GM12878 (cell line): ENCODE data around the gene SEPTIN14. TPM values are rescaled to one million over a fixed set of nuclear protein-coding genes. Genes with fewer than 3 reads are reported as not detected.

Experiments
- ATAC-seq: fragments of 200-7000 bp; cut with Tn5 transposase; 3 replicates; pipeline ENCODE4 v1.9.1; 2020; ENCODE audit warnings: mild to moderate bottlenecking, moderate library complexity
- BruUV-seq: library from RNA; stranded (reverse); fragments of 400-500 nt; replicated peaks from 2 replicates; lab custom pipeline; 2021; lab: Mats Ljungman, UMichigan
- CTCF ChIA-PET: fragments of 300-600 bp; sonication (Branson Sonifier 250); formaldehyde crosslinking; extraction: SDS; loops from one replicate; lab custom pipeline; 2021; ENCODE audit warnings: inconsistent platforms; lab: Yijun Ruan, JAX
- POLR2A ChIA-PET: fragments of 350-600 bp; formaldehyde crosslinking; extraction: SDS; loops from one replicate; lab custom pipeline; 2021; ENCODE audit warnings: inconsistent platforms; lab: Charles Lee
- RAD21 ChIA-PET: fragments of 300-600 bp; sonication (Branson Sonifier 250); formaldehyde crosslinking; loops from one replicate; lab custom pipeline; 2023; ENCODE audit warnings: antibody characterized with exemption; ENCODE audit not compliant: unreplicated experiment; lab: Charles Lee
- SMC1A ChIA-PET: fragments of 300-600 bp; sonication (Branson Sonifier 250); formaldehyde crosslinking; loops from one replicate; lab custom pipeline; 2023; ENCODE audit not compliant: unreplicated experiment, uncharacterized antibody; lab: Charles Lee
- DNase-seq: peaks from one replicate; pipeline ENCODE4 v3.0.0-alpha.2; 2011; ENCODE audit warnings: low read depth, low spot score
- FAIRE-seq: peaks from 3 replicates; lab custom pipeline; 2011; peaks lifted over from hg19 to GRCh38; lab: Jason Lieb, UNC
- H2AFZ ChIP-seq: 2 replicates; pipeline ENCODE4 v1.6.0; 2011; ENCODE audit warnings: low read depth, low read length, control low read depth; ENCODE audit not compliant: control insufficient read depth
- H3K27ac ChIP-seq: 2 replicates; pipeline ENCODE4 v1.5.1; 2011; ENCODE audit warnings: control low read depth; ENCODE audit not compliant: control insufficient read depth, insufficient read depth
- H3K27me3 ChIP-seq, 2 experiments: replicated peaks in 1 of 2; 2 replicates each; pipeline versions ENCODE4 v1.6.0 to v1.6.1; 2011; ENCODE audit warnings: low read length in 1 of 2; ENCODE audit not compliant: control insufficient read depth in 2 of 2, insufficient read depth in 2 of 2
- H3K36me3 ChIP-seq, 2 experiments: 2 replicates each; pipeline ENCODE4 v1.5.1; 2011; ENCODE audit warnings: low read length in 1 of 2; ENCODE audit not compliant: control insufficient read depth in 2 of 2, insufficient read depth in 2 of 2
- H3K4me1 ChIP-seq: 2 replicates; pipeline ENCODE4 v1.6.1; 2011; ENCODE audit warnings: mild to moderate bottlenecking, low read length, moderate library complexity, mixed read lengths; ENCODE audit not compliant: control insufficient read depth, insufficient read depth
- H3K4me2 ChIP-seq: 2 replicates; pipeline ENCODE4 v1.6.0; 2011; ENCODE audit warnings: control low read depth; ENCODE audit not compliant: control insufficient read depth, insufficient read depth
- H3K4me3 ChIP-seq: fragments of 200-600 bp; sonication (generic); 2 replicates; pipeline ENCODE4 v1.5.1; 2016
- H3K79me2 ChIP-seq: 2 replicates; pipeline ENCODE4 v1.6.0; 2011; ENCODE audit warnings: low read length; ENCODE audit not compliant: control insufficient read depth, insufficient read depth
- H3K9ac ChIP-seq: 2 replicates; pipeline ENCODE4 v1.8.0; 2011; ENCODE audit warnings: low read length, control low read depth, mixed read lengths; ENCODE audit not compliant: control insufficient read depth, insufficient read depth
- H3K9me3 ChIP-seq: replicated peaks from 3 replicates; pipeline ENCODE4 v1.5.1; 2011; ENCODE audit warnings: mild to moderate bottlenecking, low read length; ENCODE audit not compliant: control insufficient read depth, insufficient read depth
- H4K20me1 ChIP-seq: 2 replicates; pipeline ENCODE4 v1.6.0; 2011; ENCODE audit not compliant: control insufficient read depth, insufficient read depth
- ATF7 ChIP-seq: fragments of 450-650 bp; IDR thresholded peaks from 2 replicates; pipeline ENCODE4 v1.6.1; 2016; ENCODE audit warnings: low read depth, mild to moderate bottlenecking
- CEBPB ChIP-seq, 2 experiments: fragments of 150-350 bp in 1 of 2; IDR thresholded peaks; 2 replicates each; pipeline ENCODE4 v1.6.1; 2012 to 2014; ENCODE audit warnings: low read depth in 2 of 2, low read length in 2 of 2, borderline replicate concordance in 1 of 2, inconsistent platforms in 1 of 2
- CEBPZ ChIP-seq: fragments of 150-350 bp; IDR thresholded peaks from 2 replicates; pipeline ENCODE4 v1.6.1; 2016; ENCODE audit warnings: low read depth, low read length
- CHD4 ChIP-seq: fragments of 200-600 bp; sonication (generic); IDR thresholded peaks from 2 replicates; pipeline ENCODE4 v1.6.1; 2016; ENCODE audit warnings: mild to moderate bottlenecking
- CREM ChIP-seq: IDR thresholded peaks from 2 replicates; pipeline ENCODE4 v1.6.1; 2014; ENCODE audit warnings: antibody characterized with exemption, low read depth
- EGR1 ChIP-seq, 2 experiments: IDR thresholded peaks; 1 replicate in 1 of 2; 2 replicates in 1 of 2; pipeline ENCODE4 v1.6.1; 2011 to 2012; ENCODE audit warnings: low read depth in 2 of 2, low read length in 2 of 2, borderline replicate concordance in 1 of 2, mild to moderate bottlenecking in 1 of 2, moderate library complexity in 1 of 2
- LARP7 ChIP-seq: fragments of 450-650 bp; IDR thresholded peaks from 2 replicates; pipeline ENCODE4 v1.6.1; 2017; ENCODE audit warnings: mild to moderate bottlenecking
- MEF2B ChIP-seq: fragments of 450-650 bp; IDR thresholded peaks from 2 replicates; pipeline ENCODE4 v1.6.1; 2018; ENCODE audit warnings: mild to moderate bottlenecking, moderate library complexity; ENCODE audit not compliant: partially characterized antibody, poor library complexity, severe bottlenecking
- POLR2AphosphoS5 ChIP-seq: IDR thresholded peaks from 2 replicates; pipeline ENCODE4 v1.6.1; 2011; ENCODE audit warnings: mild to moderate bottlenecking, low read length, inconsistent platforms
- RAD21 ChIP-seq: IDR thresholded peaks from 2 replicates; pipeline ENCODE4 v1.6.1; 2011; ENCODE audit warnings: mild to moderate bottlenecking, low read depth, low read length, moderate library complexity; ENCODE audit not compliant: insufficient read depth
- TARDBP ChIP-seq: IDR thresholded peaks from 2 replicates; pipeline ENCODE4 v1.6.1; 2016; ENCODE audit warnings: borderline replicate concordance
- in situ Hi-C: fragments of 300-500 bp; cut with MboI; formaldehyde crosslinking; loops from 9 replicates; pipeline ENCODE4 v1.14.3; 2018; ENCODE audit warnings: mixed read lengths
- intact Hi-C: fragments of 100-400 bp; cut with micrococcal nuclease; formaldehyde crosslinking; loops from one replicate; pipeline ENCODE4 v1.14.2; 2022; ENCODE audit not compliant: unreplicated experiment
- polyA plus RNA-seq, 11 experiments: library from polyadenylated mRNA; depleted of rRNA in 4 of 11; unstranded in 6 of 11; stranded (reverse) in 5 of 11; fragments of >200 nt; fragmentation: Nextera tagmentation in 4 of 11; fragmentation: Illumina TruSeq in 1 of 11; extraction: Ambion mirVana in 4 of 11; extraction: Trizol in 1 of 11; gene quantifications; 1 replicate in 1 of 11; 2 replicates in 10 of 11; pipeline versions ENCODE4 v1.2.1 to v1.2.3, GENCODE V29; 2011 to 2016; ENCODE audit warnings: inconsistent platforms in 2 of 11, missing spikeins in 2 of 11, low read depth in 1 of 11
- total RNA-seq, 4 experiments: library from RNA; depleted of rRNA in 3 of 4; stranded (reverse); fragments of >200 nt in 3 of 4; fragmentation: Illumina TruSeq in 1 of 4; extraction: Trizol in 1 of 4; gene quantifications; 2 replicates each; pipeline versions ENCODE4 v1.2.1 to v1.2.3, GENCODE V29; 2013 to 2021
- TF ChIP-seq, protein P1 (sequence below): IDR thresholded peaks from 2 replicates; pipeline ENCODE4 v1.6.1; 2012; ENCODE audit warnings: improper control_type of control experiment, low read depth, low read length; ENCODE audit not compliant: insufficient replicate concordance
- TF ChIP-seq, protein P2 (sequence below): fragments of 150-350 bp; IDR thresholded peaks from 2 replicates; pipeline ENCODE4 v1.6.1; 2014; ENCODE audit warnings: mild to moderate bottlenecking, low read depth, low read length

Gene SEPTIN14
- total and polyA plus RNA-seq, 10 of the 15 experiments (the other 5 are each of a cell fraction or from before 2014, with no cell fraction given): 0.01 TPM; not detected in 9

- no peaks in the 10 kb centered on the region for H3K27me3 ChIP-seq
- H3K4me1 ChIP-seq: no peaks in the 10 kb centered on the region
- ATAC-seq (no peak), DNase-seq (no peak), FAIRE-seq (no peak)
- in situ Hi-C loops: loop anchor here (25.0 kb wide), 1 partner anchor 1132 kb away; the partner anchor contains the start of gene SEC61G
- ChIA-PET SMC1A (no interaction called here), CTCF (no interaction called here), RAD21 (no interaction called here), POLR2A (no interaction called here)
- H2AFZ ChIP-seq: no peak overlapping the region
- no peaks in the 10 kb centered on the region for H3K79me2 ChIP-seq
- H4K20me1 ChIP-seq: no peaks in the 10 kb centered on the region
- H3K36me3 ChIP-seq: no peaks in the 10 kb centered on the region
- H3K4me2 ChIP-seq: no peak overlapping the region
- H3K9ac ChIP-seq: no peak overlapping the region
- no peak overlapping the region for H3K4me3 ChIP-seq
- BruUV-seq: no TSS peak
- intact Hi-C loops: loop anchor here (5.0 kb wide), 1 partner anchor 178 kb away; no protein-coding TSS in a partner anchor
- no peak overlapping the region for H3K27ac ChIP-seq
- no peaks in the 10 kb centered on the region for H3K9me3 ChIP-seq
- TF ChIP-seq EGR1 (IDR thresholded peaks at IDR 0.05; ENCODE audit: borderline replicate concordance in 1 of 2, low read depth in 2 of 2, low read length in 2 of 2) (no peak), MEF2B (no peak), LARP7 (no peak), CREM (no peak), POLR2AphosphoS5 (no peak), CEBPB (IDR thresholded peaks at IDR 0.05; ENCODE audit: borderline replicate concordance in 1 of 2, low read depth in 2 of 2, low read length in 2 of 2) (no peak), CHD4 (no peak), ATF7 (no peak), CEBPZ (no peak), TARDBP (no peak), RAD21 (no peak)
- TF ChIP-seq, protein P1, sequence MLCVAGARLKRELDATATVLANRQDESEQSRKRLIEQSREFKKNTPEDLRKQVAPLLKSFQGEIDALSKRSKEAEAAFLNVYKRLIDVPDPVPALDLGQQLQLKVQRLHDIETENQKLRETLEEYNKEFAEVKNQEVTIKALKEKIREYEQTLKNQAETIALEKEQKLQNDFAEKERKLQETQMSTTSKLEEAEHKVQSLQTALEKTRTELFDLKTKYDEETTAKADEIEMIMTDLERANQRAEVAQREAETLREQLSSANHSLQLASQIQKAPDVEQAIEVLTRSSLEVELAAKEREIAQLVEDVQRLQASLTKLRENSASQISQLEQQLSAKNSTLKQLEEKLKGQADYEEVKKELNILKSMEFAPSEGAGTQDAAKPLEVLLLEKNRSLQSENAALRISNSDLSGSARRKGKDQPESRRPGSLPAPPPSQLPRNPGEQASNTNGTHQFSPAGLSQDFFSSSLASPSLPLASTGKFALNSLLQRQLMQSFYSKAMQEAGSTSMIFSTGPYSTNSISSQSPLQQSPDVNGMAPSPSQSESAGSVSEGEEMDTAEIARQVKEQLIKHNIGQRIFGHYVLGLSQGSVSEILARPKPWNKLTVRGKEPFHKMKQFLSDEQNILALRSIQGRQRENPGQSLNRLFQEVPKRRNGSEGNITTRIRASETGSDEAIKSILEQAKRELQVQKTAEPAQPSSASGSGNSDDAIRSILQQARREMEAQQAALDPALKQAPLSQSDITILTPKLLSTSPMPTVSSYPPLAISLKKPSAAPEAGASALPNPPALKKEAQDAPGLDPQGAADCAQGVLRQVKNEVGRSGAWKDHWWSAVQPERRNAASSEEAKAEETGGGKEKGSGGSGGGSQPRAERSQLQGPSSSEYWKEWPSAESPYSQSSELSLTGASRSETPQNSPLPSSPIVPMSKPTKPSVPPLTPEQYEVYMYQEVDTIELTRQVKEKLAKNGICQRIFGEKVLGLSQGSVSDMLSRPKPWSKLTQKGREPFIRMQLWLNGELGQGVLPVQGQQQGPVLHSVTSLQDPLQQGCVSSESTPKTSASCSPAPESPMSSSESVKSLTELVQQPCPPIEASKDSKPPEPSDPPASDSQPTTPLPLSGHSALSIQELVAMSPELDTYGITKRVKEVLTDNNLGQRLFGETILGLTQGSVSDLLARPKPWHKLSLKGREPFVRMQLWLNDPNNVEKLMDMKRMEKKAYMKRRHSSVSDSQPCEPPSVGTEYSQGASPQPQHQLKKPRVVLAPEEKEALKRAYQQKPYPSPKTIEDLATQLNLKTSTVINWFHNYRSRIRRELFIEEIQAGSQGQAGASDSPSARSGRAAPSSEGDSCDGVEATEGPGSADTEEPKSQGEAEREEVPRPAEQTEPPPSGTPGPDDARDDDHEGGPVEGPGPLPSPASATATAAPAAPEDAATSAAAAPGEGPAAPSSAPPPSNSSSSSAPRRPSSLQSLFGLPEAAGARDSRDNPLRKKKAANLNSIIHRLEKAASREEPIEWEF: no peak
- TF ChIP-seq, protein P2, sequence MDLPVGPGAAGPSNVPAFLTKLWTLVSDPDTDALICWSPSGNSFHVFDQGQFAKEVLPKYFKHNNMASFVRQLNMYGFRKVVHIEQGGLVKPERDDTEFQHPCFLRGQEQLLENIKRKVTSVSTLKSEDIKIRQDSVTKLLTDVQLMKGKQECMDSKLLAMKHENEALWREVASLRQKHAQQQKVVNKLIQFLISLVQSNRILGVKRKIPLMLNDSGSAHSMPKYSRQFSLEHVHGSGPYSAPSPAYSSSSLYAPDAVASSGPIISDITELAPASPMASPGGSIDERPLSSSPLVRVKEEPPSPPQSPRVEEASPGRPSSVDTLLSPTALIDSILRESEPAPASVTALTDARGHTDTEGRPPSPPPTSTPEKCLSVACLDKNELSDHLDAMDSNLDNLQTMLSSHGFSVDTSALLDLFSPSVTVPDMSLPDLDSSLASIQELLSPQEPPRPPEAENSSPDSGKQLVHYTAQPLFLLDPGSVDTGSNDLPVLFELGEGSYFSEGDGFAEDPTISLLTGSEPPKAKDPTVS: no peak
Measured at GRCh38 chr7:55893940-55894339, 31.4 kb upstream of the SEPTIN14 start.
